ENCODE data around the gene FOXB2.

DNA sequence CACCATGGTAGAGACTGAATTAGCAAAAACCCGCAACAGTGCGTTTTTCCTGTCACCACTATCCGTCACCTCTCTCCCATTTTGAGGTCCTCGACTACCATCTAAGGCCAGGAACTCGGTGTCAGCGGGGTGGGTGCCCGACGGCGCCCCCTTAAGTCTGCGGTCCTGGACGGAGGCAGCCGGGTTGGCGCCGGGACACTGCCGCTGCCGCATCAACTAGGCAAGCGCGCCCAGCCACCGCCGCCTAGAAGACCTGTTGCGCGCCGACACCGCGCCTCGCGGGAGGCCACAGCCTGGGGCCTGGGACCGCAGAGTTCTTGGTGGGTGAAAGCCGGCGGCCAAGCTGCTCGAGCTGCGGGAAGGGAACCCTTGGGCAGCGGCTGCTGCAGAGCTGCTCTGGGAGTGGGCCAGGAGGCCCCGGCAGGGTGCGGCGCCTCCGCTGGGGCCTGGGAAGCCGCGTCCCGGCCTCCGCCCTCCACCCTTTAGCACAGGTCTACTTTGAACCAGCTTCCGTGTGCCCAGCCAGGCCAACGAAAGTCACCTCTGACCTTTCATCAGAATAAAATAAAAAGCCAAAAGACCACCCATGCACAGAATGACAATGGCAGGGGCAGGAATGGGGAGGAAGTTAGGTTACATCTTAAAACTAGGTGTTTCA lies 3.5 kb downstream of the FOXB2 start:
- TF ChIP-seq, protein P1, sequence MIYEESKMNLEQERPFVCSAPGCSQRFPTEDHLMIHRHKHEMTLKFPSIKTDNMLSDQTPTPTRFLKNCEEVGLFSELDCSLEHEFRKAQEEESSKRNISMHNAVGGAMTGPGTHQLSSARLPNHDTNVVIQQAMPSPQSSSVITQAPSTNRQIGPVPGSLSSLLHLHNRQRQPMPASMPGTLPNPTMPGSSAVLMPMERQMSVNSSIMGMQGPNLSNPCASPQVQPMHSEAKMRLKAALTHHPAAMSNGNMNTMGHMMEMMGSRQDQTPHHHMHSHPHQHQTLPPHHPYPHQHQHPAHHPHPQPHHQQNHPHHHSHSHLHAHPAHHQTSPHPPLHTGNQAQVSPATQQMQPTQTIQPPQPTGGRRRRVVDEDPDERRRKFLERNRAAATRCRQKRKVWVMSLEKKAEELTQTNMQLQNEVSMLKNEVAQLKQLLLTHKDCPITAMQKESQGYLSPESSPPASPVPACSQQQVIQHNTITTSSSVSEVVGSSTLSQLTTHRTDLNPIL (CRISPR knock-in tag; IDR thresholded peaks at IDR 0.05; ENCODE audit: low read depth), result no peak
- no peak for TF ChIP-seq BACH2 (CRISPR knock-in tag; IDR thresholded peaks at IDR 0.05; ENCODE audit: borderline replicate concordance)
- no peak for TF ChIP-seq ISL1 (CRISPR knock-in tag; IDR thresholded peaks at IDR 0.05)
- TF ChIP-seq ZFP30 (CRISPR knock-in tag; IDR thresholded peaks at IDR 0.05), result no peak
- TF ChIP-seq ZC3H10 (CRISPR knock-in tag; IDR thresholded peaks at IDR 0.05), result no peak
- TF ChIP-seq TOX (CRISPR knock-in tag; IDR thresholded peaks at IDR 0.05; ENCODE audit: borderline replicate concordance), result no peak
- TF ChIP-seq TCF4 (CRISPR knock-in tag; IDR thresholded peaks at IDR 0.05; ENCODE audit: borderline replicate concordance), result no peak
- no peak for TF ChIP-seq ZFP3 (CRISPR knock-in tag; IDR thresholded peaks at IDR 0.05)
- TF ChIP-seq, protein P2, sequence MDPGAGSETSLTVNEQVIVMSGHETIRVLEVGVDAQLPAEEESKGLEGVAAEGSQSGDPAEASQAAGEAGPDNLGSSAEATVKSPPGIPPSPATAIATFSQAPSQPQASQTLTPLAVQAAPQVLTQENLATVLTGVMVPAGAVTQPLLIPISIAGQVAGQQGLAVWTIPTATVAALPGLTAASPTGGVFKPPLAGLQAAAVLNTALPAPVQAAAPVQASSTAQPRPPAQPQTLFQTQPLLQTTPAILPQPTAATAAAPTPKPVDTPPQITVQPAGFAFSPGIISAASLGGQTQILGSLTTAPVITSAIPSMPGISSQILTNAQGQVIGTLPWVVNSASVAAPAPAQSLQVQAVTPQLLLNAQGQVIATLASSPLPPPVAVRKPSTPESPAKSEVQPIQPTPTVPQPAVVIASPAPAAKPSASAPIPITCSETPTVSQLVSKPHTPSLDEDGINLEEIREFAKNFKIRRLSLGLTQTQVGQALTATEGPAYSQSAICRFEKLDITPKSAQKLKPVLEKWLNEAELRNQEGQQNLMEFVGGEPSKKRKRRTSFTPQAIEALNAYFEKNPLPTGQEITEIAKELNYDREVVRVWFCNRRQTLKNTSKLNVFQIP (CRISPR knock-in tag; IDR thresholded peaks at IDR 0.05; ENCODE audit: borderline replicate concordance, low read depth), result no peak
- TF ChIP-seq, protein P3, sequence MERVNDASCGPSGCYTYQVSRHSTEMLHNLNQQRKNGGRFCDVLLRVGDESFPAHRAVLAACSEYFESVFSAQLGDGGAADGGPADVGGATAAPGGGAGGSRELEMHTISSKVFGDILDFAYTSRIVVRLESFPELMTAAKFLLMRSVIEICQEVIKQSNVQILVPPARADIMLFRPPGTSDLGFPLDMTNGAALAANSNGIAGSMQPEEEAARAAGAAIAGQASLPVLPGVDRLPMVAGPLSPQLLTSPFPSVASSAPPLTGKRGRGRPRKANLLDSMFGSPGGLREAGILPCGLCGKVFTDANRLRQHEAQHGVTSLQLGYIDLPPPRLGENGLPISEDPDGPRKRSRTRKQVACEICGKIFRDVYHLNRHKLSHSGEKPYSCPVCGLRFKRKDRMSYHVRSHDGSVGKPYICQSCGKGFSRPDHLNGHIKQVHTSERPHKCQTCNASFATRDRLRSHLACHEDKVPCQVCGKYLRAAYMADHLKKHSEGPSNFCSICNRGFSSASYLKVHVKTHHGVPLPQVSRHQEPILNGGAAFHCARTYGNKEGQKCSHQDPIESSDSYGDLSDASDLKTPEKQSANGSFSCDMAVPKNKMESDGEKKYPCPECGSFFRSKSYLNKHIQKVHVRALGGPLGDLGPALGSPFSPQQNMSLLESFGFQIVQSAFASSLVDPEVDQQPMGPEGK (CRISPR knock-in tag; IDR thresholded peaks at IDR 0.05; ENCODE audit: borderline replicate concordance), result no peak
- no peak for TF ChIP-seq RARB (CRISPR knock-in tag; IDR thresholded peaks at IDR 0.05)
